Iris pigment epithelial cell (primary cell): ENCODE measurements around the gene PSG3.
"Not testable (repeated sequence)": the region's sequence is repeated elsewhere in the genome, so short reads cannot be mapped to it uniquely, and the experiment has no call there.

Source experiments
- DNase-seq: peaks from one replicate; pipeline ENCODE4 v3.0.0-alpha.2; 2011; ENCODE audit warnings: low read depth

The PSG3 gene

DNA sequence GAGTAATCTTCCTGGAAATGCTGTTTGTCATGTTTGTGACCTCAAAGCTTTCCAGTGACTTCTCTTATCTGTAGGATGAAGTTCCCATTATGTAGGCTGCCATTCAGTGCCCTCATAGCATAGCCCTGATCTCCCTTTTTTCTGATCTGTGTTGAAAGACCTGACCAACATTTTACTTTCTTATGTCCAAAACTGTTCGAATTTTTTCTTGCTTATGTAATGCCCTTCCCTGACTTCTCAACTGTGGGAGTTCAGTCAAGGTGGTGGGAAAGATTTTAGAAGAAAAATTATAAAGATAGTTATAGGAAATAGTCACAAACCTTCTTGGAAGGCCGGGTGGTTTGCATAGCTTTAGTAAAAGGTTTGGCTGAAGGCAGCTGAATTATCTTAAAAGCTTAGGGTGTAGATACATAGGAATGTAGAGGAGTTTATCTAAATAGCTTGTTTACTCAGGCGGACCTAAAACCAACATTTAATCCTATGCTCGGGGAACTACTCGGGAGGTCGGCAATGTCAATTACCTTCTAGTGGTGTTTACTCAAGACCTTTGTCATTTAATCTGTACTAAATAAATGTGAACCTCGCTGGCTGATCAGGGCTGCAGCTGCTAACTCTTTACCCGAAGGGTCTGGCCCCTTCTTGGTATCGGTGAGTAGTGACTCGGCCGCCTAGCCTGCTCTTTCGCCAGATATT, 44.3 kb downstream of the PSG3 start:
- no peak for DNase-seq

DNA sequence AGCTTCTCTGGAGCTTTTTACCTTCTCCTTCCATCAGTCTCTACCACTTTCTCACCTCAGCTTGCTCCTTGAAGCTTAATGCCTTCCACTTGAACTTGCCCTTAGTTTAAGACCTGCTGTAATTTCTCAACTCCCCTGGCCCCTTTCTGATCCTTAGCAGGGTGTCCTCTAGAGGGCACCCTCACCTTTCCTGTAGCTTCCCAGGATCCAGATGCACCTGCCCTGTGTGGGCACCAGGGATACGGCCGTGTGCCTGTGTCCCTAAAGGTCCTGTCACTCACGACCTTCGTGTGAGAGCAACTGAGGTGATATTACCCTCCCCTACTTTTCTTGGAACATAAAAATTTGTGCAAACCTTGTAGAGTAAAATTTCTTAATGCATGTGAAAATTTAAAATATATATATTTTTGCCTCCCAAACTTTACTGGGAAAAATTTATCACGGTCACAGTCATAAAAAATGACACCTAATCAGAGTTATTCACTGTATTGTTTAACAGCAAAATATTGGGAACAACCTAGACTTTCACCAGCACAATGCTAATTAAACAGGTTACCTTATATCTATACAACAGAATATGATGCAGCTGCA, 46.4 kb downstream of the PSG3 start:
- DNase-seq: peak; percentile 58

DNA sequence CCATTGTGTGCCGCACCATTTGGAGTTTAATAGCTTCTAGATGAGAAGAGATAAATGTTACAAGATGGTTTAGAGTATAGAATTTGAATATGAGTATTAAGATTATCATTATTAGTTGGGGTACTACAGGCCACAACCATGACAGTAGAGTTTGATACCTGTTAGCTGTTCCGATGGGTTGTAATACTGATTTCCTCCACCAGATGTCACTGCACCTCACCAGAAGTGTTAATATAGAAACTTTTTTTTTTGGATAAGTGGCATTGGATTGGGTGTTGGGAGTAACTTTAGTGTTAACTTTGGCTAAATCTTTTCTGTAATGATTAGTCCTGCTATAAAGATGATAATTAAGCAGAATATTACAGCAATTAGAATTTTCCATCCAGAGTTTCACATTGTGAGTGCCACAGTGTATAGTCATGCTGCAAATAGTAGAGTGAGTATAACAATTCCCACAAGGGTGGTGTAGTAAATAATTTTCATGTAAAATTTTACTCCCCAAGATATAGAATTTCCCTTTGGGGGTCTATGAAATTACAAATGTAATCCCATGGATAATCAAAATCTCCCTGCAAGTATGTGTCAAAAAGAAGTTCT, 56.3 kb downstream of the PSG3 start:
- peak; percentile 36 for DNase-seq

DNA sequence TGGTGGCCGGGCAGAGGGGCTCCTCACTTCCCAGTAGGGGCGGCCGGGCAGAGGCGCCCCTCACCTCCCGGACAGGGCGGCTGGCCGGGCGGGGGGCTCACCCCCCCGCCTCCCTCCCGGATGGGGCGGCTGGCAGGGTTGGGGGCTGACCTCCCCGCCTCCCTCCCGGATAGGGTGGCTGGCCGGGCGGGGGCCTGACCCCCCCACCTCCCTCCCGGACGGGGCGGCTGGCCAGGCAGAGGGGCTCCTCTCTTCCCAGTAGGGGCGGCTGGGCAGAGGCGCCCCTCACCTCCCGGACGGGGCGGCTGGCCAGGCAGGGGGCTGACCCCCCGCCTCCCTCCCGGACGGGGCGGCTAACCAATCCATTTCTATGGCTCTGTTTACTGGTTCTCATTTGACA, 64.0 kb downstream of the PSG3 start:
- not testable (repeated sequence) for DNase-seq

DNA sequence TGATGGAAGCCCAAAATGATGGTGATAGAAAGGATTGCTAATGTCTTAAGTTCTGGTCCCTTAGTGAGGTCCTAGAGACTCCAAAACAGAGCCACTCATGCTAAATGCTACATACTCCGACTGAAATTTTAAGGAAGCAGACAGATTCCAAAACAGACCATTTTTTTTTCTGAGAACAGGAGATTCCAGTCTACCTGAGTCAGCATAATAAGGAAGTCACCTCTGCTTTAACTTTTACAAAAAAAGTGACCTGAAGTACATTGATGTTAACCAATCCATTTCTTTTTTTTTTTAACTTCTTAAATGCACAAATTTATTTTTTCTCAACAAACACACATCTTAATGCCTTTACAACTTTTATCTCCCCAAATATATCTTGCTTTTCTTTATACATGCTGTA, 65.7 kb downstream of the PSG3 start:
- DNase-seq: not testable (repeated sequence)
